Measurements from ENCODE around the gene TTLL11. TPM values are rescaled to one million over a fixed set of nuclear protein-coding genes. Genes with fewer than 3 reads are reported as not detected.

Gene TTLL11
- total RNA-seq, 4 donors from 2014 or later: 9.1 to 14.6 (median 9.7) TPM

GRCh38 chr9:121849554-121849953 lies 243.6 kb downstream of the TTLL11 start:
- 72 to 95% methylated on average over 4 of the region's 4 CpGs for WGBS, 2 donors
- no peak for TF ChIP-seq POLR2A (IDR thresholded peaks at IDR 0.05)
- TF ChIP-seq, protein P1, sequence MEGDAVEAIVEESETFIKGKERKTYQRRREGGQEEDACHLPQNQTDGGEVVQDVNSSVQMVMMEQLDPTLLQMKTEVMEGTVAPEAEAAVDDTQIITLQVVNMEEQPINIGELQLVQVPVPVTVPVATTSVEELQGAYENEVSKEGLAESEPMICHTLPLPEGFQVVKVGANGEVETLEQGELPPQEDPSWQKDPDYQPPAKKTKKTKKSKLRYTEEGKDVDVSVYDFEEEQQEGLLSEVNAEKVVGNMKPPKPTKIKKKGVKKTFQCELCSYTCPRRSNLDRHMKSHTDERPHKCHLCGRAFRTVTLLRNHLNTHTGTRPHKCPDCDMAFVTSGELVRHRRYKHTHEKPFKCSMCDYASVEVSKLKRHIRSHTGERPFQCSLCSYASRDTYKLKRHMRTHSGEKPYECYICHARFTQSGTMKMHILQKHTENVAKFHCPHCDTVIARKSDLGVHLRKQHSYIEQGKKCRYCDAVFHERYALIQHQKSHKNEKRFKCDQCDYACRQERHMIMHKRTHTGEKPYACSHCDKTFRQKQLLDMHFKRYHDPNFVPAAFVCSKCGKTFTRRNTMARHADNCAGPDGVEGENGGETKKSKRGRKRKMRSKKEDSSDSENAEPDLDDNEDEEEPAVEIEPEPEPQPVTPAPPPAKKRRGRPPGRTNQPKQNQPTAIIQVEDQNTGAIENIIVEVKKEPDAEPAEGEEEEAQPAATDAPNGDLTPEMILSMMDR (IDR thresholded peaks at IDR 0.05): no peak
- no peak for DNase-seq (ENCODE audit: low spot score in 2 of 2)
- H3K4me3 ChIP-seq (ENCODE audit: low read depth, poor library complexity, severe bottlenecking): no peak overlapping the region
- intact Hi-C loops (cut with DNase I; ENCODE audit: low total_unique reads): no loop called here

GRCh38 chr9:121844562-121844961 lies 248.5 kb downstream of the TTLL11 start:
- DNase-seq (ENCODE audit: low spot score in 2 of 2): no peak
- no peak overlapping the region for H3K4me3 ChIP-seq (ENCODE audit: low read depth, poor library complexity, severe bottlenecking)
- TF ChIP-seq, protein P1 (IDR thresholded peaks at IDR 0.05): no peak
- TF ChIP-seq POLR2A (IDR thresholded peaks at IDR 0.05): no peak
- WGBS, 2 donors: 50 to 98% methylated on average over 2 of the region's 2 CpGs
- intact Hi-C loops (cut with DNase I; ENCODE audit: low total_unique reads): no loop called here

DNA sequence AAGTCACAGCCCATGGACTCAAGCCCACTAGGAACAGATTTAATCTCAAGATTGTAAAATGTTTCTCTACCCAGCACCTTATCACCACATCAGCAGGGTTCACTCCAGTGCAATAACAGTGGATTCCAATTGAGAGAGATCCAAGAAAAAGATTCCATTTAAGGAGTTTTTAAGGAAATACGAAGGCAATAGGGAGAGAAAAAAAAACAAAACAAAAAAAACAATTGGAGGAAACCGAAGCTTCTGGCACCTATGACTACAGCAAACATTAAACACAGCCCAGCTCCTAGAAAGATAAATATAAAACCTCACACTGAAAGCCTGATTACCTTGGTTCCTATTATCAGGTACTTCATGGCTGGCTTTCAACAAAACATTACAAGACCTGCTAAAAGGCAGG lies 249.0 kb downstream of the TTLL11 start:
- WGBS, 2 donors: 25 to 37% methylated on average over 2 of the region's 2 CpGs
- no peak overlapping the region for H3K4me3 ChIP-seq (ENCODE audit: low read depth, poor library complexity, severe bottlenecking)
- DNase-seq (ENCODE audit: low spot score in 2 of 2): no peak
- intact Hi-C loops (cut with DNase I; ENCODE audit: low total_unique reads): no loop called here
- TF ChIP-seq POLR2A (IDR thresholded peaks at IDR 0.05): no peak
- TF ChIP-seq, protein P1 (IDR thresholded peaks at IDR 0.05): no peak

DNA sequence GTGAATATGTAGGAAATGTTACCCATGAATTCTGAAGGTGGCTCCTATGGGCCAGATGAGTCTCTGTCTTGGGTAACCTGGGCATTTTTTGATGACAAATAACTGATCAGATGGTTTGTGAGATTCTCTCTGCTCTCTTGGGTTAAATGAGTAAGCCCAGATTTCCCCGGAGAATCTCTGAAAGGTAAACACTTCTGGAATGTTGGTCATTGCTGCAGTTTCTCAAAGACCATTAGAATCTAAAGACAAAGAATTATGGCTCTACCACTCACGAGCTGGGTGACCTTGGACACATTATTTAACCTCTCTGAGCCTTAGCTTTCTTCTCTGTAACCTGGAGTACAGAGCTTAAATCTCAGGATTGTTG lies 250.5 kb downstream of the TTLL11 start:
- intact Hi-C loops (cut with DNase I; ENCODE audit: low total_unique reads): no loop called here
- WGBS, 2 donors: 85 to 88% methylated on average over 2 of the region's 2 CpGs
- no peak for DNase-seq (ENCODE audit: low spot score in 2 of 2)

DNA sequence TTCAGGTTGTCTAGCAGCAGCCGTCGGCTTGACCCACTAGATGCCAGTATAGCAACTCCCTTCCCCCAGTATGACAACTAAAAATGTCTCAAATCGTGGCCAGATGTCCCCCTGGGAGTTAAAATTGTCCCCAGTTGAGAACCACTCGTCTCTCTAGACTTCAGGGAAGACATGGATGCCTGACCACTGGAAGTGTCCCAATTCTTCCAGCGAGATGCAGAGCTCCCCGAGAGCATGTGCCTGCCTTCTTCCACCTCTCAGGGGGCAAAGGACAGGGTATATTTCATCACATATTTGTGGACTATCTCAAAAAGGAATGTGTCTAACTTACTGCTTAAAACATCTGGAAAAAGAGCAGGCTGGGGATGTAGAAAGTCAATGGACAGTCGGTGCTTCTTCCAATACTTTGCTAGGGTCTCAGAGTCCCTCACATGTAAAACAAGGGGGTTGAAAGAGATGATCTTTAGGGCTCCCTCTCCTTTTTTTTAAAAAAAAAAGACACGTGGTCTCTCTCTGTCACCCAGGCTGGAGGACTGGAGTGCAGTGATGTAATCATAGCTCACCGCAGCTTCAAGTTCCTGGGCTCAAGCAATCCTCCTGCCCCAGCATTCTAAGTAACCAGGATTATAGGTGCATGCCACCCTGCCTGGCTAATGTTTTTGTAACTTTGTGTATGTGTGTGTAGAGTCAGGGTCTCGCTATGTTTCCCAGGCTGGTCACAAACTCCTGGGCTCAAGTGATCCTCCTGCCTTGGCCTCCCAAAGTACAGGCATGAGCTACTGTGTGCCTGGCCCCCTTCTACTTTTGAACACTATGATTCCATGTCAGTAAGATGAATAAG lies 251.1 kb downstream of the TTLL11 start:
- TF ChIP-seq, protein P1 (IDR thresholded peaks at IDR 0.05): no peak
- no peak for TF ChIP-seq POLR2A (IDR thresholded peaks at IDR 0.05)
- intact Hi-C loops (cut with DNase I; ENCODE audit: low total_unique reads): no loop called here
- WGBS, 2 donors: 88 to 92% methylated on average over 10 of the region's 10 CpGs
- DNase-seq (ENCODE audit: low spot score in 2 of 2): peak in 1 of 2 donors; percentile 42
- H3K4me3 ChIP-seq (ENCODE audit: low read depth, poor library complexity, severe bottlenecking): no peak overlapping the region

More for the DNA sequence above, 250.5 kb downstream of the TTLL11 start:
- no peak overlapping the region for H3K4me3 ChIP-seq (ENCODE audit: low read depth, poor library complexity, severe bottlenecking)
- no peak for TF ChIP-seq POLR2A (IDR thresholded peaks at IDR 0.05)
- TF ChIP-seq, protein P1 (IDR thresholded peaks at IDR 0.05): no peak
